ENCODE data around the gene FAAH2. TPM values are rescaled to one million over a fixed set of nuclear protein-coding genes. Genes with fewer than 3 reads are reported as not detected.
"Not testable (repeated sequence)": the region's sequence is repeated elsewhere in the genome, so short reads cannot be mapped to it uniquely, and the experiment has no call there.

FAAH2 gene
- polyA plus RNA-seq, 1 donor = 10.6 TPM

- no peaks in the 10 kb centered on the region for H3K4me1 ChIP-seq (ENCODE audit: control insufficient read depth, insufficient read depth, low read length)
- H3K4me3 ChIP-seq (ENCODE audit: low read length) = no peak overlapping the region
- no peak overlapping the region for H3K27ac ChIP-seq (ENCODE audit: low read length)
- DNase-seq = no peak
- peaks cover 2% of the 10 kb centered on the region for H3K36me3 ChIP-seq (ENCODE audit: control insufficient read depth, insufficient read depth, low read length)
- H3K27me3 ChIP-seq (ENCODE audit: control insufficient read depth, insufficient read depth, low read length) = no peaks in the 10 kb centered on the region
- WGBS (ENCODE audit: insufficient coverage, low lambda C conversion rate) = no CpG with 5 or more reads among the region's 1 CpG
- H3K9me3 ChIP-seq (ENCODE audit: control insufficient read depth, low read depth, low read length) = no peaks in the 10 kb centered on the region
Measured at GRCh38 chrX:57289089-57289488, 2.6 kb downstream of the FAAH2 start.

- H3K9me3 ChIP-seq (ENCODE audit: control insufficient read depth, low read depth, low read length) = no peaks in the 10 kb centered on the region
- no peaks in the 10 kb centered on the region for H3K4me1 ChIP-seq (ENCODE audit: control insufficient read depth, insufficient read depth, low read length)
- H3K27ac ChIP-seq (ENCODE audit: low read length) = no peak overlapping the region
- H3K27me3 ChIP-seq (ENCODE audit: control insufficient read depth, insufficient read depth, low read length) = no peaks in the 10 kb centered on the region
- H3K36me3 ChIP-seq (ENCODE audit: control insufficient read depth, insufficient read depth, low read length) = peaks cover 2% of the 10 kb centered on the region
- no peak for DNase-seq
- no peak overlapping the region for H3K4me3 ChIP-seq (ENCODE audit: low read length)
Measured at GRCh38 chrX:57294961-57295360, 8.5 kb downstream of the FAAH2 start.

GRCh38 chrX:57295679-57296078, 9.2 kb downstream of the FAAH2 start:
- no CpG with 5 or more reads among the region's 6 CpGs for WGBS (ENCODE audit: insufficient coverage, low lambda C conversion rate)
- not testable (repeated sequence) for H3K36me3 ChIP-seq (ENCODE audit: control insufficient read depth, insufficient read depth, low read length); DNase-seq; H3K4me1 ChIP-seq (ENCODE audit: control insufficient read depth, insufficient read depth, low read length); H3K9me3 ChIP-seq (ENCODE audit: control insufficient read depth, low read depth, low read length); H3K27ac ChIP-seq (ENCODE audit: low read length); H3K27me3 ChIP-seq (ENCODE audit: control insufficient read depth, insufficient read depth, low read length); H3K4me3 ChIP-seq (ENCODE audit: low read length)

- Histone ChIP-seq H3K9me3 (ENCODE audit: control insufficient read depth, low read depth, low read length) (peaks cover 4% of the 10 kb centered on the region), H3K36me3 (ENCODE audit: control insufficient read depth, insufficient read depth, low read length) (peaks cover 9% of the 10 kb centered on the region), H3K27ac (ENCODE audit: low read length) (no peak overlapping the region), H3K4me3 (ENCODE audit: low read length) (no peak overlapping the region), H3K27me3 (ENCODE audit: control insufficient read depth, insufficient read depth, low read length) (no peaks in the 10 kb centered on the region), H3K4me1 (ENCODE audit: control insufficient read depth, insufficient read depth, low read length) (no peaks in the 10 kb centered on the region)
- no CpG with 5 or more reads among the region's 2 CpGs for WGBS (ENCODE audit: insufficient coverage, low lambda C conversion rate)
- no peak for DNase-seq
Measured at GRCh38 chrX:57313583-57314215, 27.2 kb downstream of the FAAH2 start.

GRCh38 chrX:57329008-57329407, 42.5 kb downstream of the FAAH2 start:
- H3K27ac ChIP-seq (ENCODE audit: low read length) = no peak overlapping the region
- no peaks in the 10 kb centered on the region for H3K27me3 ChIP-seq (ENCODE audit: control insufficient read depth, insufficient read depth, low read length)
- H3K36me3 ChIP-seq (ENCODE audit: control insufficient read depth, insufficient read depth, low read length) = no peaks in the 10 kb centered on the region
- no peaks in the 10 kb centered on the region for H3K4me1 ChIP-seq (ENCODE audit: control insufficient read depth, insufficient read depth, low read length)
- no peak for DNase-seq
- H3K9me3 ChIP-seq (ENCODE audit: control insufficient read depth, low read depth, low read length) = no peaks in the 10 kb centered on the region
- H3K4me3 ChIP-seq (ENCODE audit: low read length) = no peak overlapping the region

GRCh38 chrX:57335790-57336189, 49.3 kb downstream of the FAAH2 start:
- H3K9me3 ChIP-seq (ENCODE audit: control insufficient read depth, low read depth, low read length); H3K4me3 ChIP-seq (ENCODE audit: low read length); H3K4me1 ChIP-seq (ENCODE audit: control insufficient read depth, insufficient read depth, low read length); H3K27ac ChIP-seq (ENCODE audit: low read length); DNase-seq; H3K27me3 ChIP-seq (ENCODE audit: control insufficient read depth, insufficient read depth, low read length); H3K36me3 ChIP-seq (ENCODE audit: control insufficient read depth, insufficient read depth, low read length): not testable (repeated sequence)
- no CpG with 5 or more reads among the region's 2 CpGs for WGBS (ENCODE audit: insufficient coverage, low lambda C conversion rate)

- no peaks in the 10 kb centered on the region for H3K9me3 ChIP-seq (ENCODE audit: control insufficient read depth, low read depth, low read length)
- no peaks in the 10 kb centered on the region for H3K36me3 ChIP-seq (ENCODE audit: control insufficient read depth, insufficient read depth, low read length)
- no peak for DNase-seq
- H3K27me3 ChIP-seq (ENCODE audit: control insufficient read depth, insufficient read depth, low read length) = no peaks in the 10 kb centered on the region
- H3K4me1 ChIP-seq (ENCODE audit: control insufficient read depth, insufficient read depth, low read length) = no peaks in the 10 kb centered on the region
- H3K27ac ChIP-seq (ENCODE audit: low read length) = no peak overlapping the region
- H3K4me3 ChIP-seq (ENCODE audit: low read length) = no peak overlapping the region
- WGBS (ENCODE audit: insufficient coverage, low lambda C conversion rate) = no CpG with 5 or more reads among the region's 2 CpGs
Measured at GRCh38 chrX:57353472-57354132, 67.1 kb downstream of the FAAH2 start.

- no CpG with 5 or more reads among the region's 1 CpG for WGBS (ENCODE audit: insufficient coverage, low lambda C conversion rate)
- Histone ChIP-seq H3K4me1 (ENCODE audit: control insufficient read depth, insufficient read depth, low read length) (no peaks in the 10 kb centered on the region), H3K27ac (ENCODE audit: low read length) (no peak overlapping the region), H3K9me3 (ENCODE audit: control insufficient read depth, low read depth, low read length) (peaks cover 3% of the 10 kb centered on the region), H3K36me3 (ENCODE audit: control insufficient read depth, insufficient read depth, low read length) (no peaks in the 10 kb centered on the region), H3K4me3 (ENCODE audit: low read length) (no peak overlapping the region), H3K27me3 (ENCODE audit: control insufficient read depth, insufficient read depth, low read length) (no peaks in the 10 kb centered on the region)
- no peak for DNase-seq
Measured at GRCh38 chrX:57364145-57364544, 77.6 kb downstream of the FAAH2 start.

- Histone ChIP-seq H3K9me3 (ENCODE audit: control insufficient read depth, low read depth, low read length) (peaks cover 3% of the 10 kb centered on the region), H3K4me3 (ENCODE audit: low read length) (no peak overlapping the region), H3K4me1 (ENCODE audit: control insufficient read depth, insufficient read depth, low read length) (no peaks in the 10 kb centered on the region), H3K27me3 (ENCODE audit: control insufficient read depth, insufficient read depth, low read length) (no peaks in the 10 kb centered on the region), H3K27ac (ENCODE audit: low read length) (no peak overlapping the region), H3K36me3 (ENCODE audit: control insufficient read depth, insufficient read depth, low read length) (no peaks in the 10 kb centered on the region)
- WGBS (ENCODE audit: insufficient coverage, low lambda C conversion rate) = no CpG with 5 or more reads among the region's 4 CpGs
- no peak for DNase-seq
Measured at GRCh38 chrX:57366430-57366829, 79.9 kb downstream of the FAAH2 start.

- no peaks in the 10 kb centered on the region for H3K27me3 ChIP-seq (ENCODE audit: control insufficient read depth, insufficient read depth, low read length)
- no peak overlapping the region for H3K4me3 ChIP-seq (ENCODE audit: low read length)
- H3K36me3 ChIP-seq (ENCODE audit: control insufficient read depth, insufficient read depth, low read length) = no peaks in the 10 kb centered on the region
- no CpG with 5 or more reads among the region's 1 CpG for WGBS (ENCODE audit: insufficient coverage, low lambda C conversion rate)
- H3K27ac ChIP-seq (ENCODE audit: low read length) = no peak overlapping the region
- no peak for DNase-seq
- H3K4me1 ChIP-seq (ENCODE audit: control insufficient read depth, insufficient read depth, low read length) = no peaks in the 10 kb centered on the region
- H3K9me3 ChIP-seq (ENCODE audit: control insufficient read depth, low read depth, low read length) = peaks cover 3% of the 10 kb centered on the region
Measured at GRCh38 chrX:57367649-57368048, 81.1 kb downstream of the FAAH2 start.

- no CpG with 5 or more reads among the region's 1 CpG for WGBS (ENCODE audit: insufficient coverage, low lambda C conversion rate)
- H3K27me3 ChIP-seq (ENCODE audit: control insufficient read depth, insufficient read depth, low read length) = no peaks in the 10 kb centered on the region
- no peaks in the 10 kb centered on the region for H3K36me3 ChIP-seq (ENCODE audit: control insufficient read depth, insufficient read depth, low read length)
- no peak overlapping the region for H3K4me3 ChIP-seq (ENCODE audit: low read length)
- peaks cover 3% of the 10 kb centered on the region for H3K9me3 ChIP-seq (ENCODE audit: control insufficient read depth, low read depth, low read length)
- DNase-seq = no peak
- H3K4me1 ChIP-seq (ENCODE audit: control insufficient read depth, insufficient read depth, low read length) = no peaks in the 10 kb centered on the region
- no peak overlapping the region for H3K27ac ChIP-seq (ENCODE audit: low read length)
Measured at GRCh38 chrX:57368158-57368557, 81.7 kb downstream of the FAAH2 start.
